ENCODE data around the gene SERPINE1. TPM values are rescaled to one million over a fixed set of nuclear protein-coding genes. Genes with fewer than 3 reads are reported as not detected.
A peak's percentile ranks its signal among the peaks of the same experiment; 100 is the strongest.

Gene SERPINE1
- total and polyA plus RNA-seq, 2 of the 13 experiments (the other 11 are each of a cell fraction or from before 2014, with no cell fraction given) = 21.2 to 1,576 TPM

DNA sequence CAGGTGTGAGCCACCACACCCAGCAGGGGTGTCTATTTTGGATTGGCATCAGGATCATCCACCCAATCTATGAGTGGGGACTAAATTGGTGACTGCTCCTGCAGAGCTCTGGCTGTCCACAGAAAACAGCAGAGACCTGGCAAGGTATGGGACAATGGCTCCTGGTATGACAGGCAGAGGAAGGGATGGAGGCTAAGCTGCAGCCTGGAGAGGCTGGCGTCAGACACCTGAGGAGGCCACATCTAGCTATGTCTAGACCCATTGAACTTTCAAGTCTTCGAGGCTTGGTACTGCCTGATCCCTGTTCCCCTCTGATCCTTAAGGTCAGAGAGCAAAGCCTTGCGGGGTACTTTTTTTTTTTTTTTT, 3.2 kb upstream of the SERPINE1 start (continued):
- TF ChIP-seq, protein P1, sequence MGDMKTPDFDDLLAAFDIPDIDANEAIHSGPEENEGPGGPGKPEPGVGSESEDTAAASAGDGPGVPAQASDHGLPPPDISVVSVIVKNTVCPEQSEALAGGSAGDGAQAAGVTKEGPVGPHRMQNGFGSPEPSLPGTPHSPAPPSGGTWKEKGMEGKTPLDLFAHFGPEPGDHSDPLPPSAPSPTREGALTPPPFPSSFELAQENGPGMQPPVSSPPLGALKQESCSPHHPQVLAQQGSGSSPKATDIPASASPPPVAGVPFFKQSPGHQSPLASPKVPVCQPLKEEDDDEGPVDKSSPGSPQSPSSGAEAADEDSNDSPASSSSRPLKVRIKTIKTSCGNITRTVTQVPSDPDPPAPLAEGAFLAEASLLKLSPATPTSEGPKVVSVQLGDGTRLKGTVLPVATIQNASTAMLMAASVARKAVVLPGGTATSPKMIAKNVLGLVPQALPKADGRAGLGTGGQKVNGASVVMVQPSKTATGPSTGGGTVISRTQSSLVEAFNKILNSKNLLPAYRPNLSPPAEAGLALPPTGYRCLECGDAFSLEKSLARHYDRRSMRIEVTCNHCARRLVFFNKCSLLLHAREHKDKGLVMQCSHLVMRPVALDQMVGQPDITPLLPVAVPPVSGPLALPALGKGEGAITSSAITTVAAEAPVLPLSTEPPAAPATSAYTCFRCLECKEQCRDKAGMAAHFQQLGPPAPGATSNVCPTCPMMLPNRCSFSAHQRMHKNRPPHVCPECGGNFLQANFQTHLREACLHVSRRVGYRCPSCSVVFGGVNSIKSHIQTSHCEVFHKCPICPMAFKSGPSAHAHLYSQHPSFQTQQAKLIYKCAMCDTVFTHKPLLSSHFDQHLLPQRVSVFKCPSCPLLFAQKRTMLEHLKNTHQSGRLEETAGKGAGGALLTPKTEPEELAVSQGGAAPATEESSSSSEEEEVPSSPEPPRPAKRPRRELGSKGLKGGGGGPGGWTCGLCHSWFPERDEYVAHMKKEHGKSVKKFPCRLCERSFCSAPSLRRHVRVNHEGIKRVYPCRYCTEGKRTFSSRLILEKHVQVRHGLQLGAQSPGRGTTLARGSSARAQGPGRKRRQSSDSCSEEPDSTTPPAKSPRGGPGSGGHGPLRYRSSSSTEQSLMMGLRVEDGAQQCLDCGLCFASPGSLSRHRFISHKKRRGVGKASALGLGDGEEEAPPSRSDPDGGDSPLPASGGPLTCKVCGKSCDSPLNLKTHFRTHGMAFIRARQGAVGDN (CRISPR knock-in tag; IDR thresholded peaks at IDR 0.05) = peak; percentile 29
- TF ChIP-seq ZIK1 (CRISPR knock-in tag; IDR thresholded peaks at IDR 0.05; ENCODE audit: borderline replicate concordance, low read depth) (0 out of 2 replicates have a peak, but pooled peaks have one; percentile 2), ZNF652 (CRISPR knock-in tag; IDR thresholded peaks at IDR 0.05; ENCODE audit: borderline replicate concordance, low read depth) (no peak), ZNF883 (CRISPR knock-in tag; IDR thresholded peaks at IDR 0.05; ENCODE audit: not compliant biosample characterization) (peak; percentile 65), RAD51 (IDR thresholded peaks at IDR 0.05; ENCODE audit: borderline replicate concordance) (no peak), POGZ (CRISPR knock-in tag; IDR thresholded peaks at IDR 0.05) (0 out of 2 replicates have a peak, but pooled peaks have one; percentile 4), ZNF460 (CRISPR knock-in tag; IDR thresholded peaks at IDR 0.05; ENCODE audit: borderline replicate concordance) (0 out of 2 replicates have a peak, but pooled peaks have one; percentile 14), CTCF (CRISPR knock-in tag; IDR thresholded peaks at IDR 0.05) (no peak), UBTF (CRISPR knock-in tag; IDR thresholded peaks at IDR 0.05) (peak; percentile 5; the same call in 1 of the 2 replicates), TCF12 (IDR thresholded peaks at IDR 0.05) (no peak), TCF12 (CRISPR knock-in tag; IDR thresholded peaks at IDR 0.05) (0 out of 2 replicates have a peak, but pooled peaks have one; percentile 14)

Measured in HepG2 (cell line).